ENCODE data around the gene CDK6.

Gene CDK6

GRCh38 chr7:92588561-92588960 lies 247.8 kb downstream of the CDK6 start:
- no peak for TF ChIP-seq CTCF (IDR thresholded peaks at IDR 0.05; ENCODE audit: low read depth, low read length)
- DNase-seq (ENCODE audit: extremely low read depth, low read depth), result no peak

DNA sequence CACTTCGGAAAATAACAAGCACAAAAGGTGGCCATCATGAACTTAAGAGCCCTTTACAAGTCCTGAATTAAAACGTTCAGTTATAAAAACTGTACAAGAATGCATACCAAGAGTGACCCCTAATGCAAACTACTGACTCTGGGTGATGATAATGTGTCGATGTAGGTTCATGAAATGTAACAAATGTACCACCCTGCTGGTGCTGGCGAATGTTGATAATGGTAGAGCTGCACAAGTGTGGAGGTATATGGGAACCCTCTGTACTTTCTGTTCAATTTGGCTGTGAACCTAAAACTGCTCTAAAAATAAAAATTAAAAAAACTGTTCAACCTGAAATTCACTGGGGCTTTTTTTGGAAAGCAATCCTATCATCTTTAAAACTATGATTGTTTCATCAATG lies 249.5 kb downstream of the CDK6 start:
- DNase-seq (ENCODE audit: extremely low read depth, low read depth), result no peak

GRCh38 chr7:92586403-92586802 lies 250.0 kb downstream of the CDK6 start:
- TF ChIP-seq CTCF (IDR thresholded peaks at IDR 0.05; ENCODE audit: low read depth, low read length), result no peak
- no peak for DNase-seq (ENCODE audit: extremely low read depth, low read depth)

More for the DNA sequence above, 249.5 kb downstream of the CDK6 start:
- TF ChIP-seq CTCF (IDR thresholded peaks at IDR 0.05; ENCODE audit: low read depth, low read length), result no peak

DNA sequence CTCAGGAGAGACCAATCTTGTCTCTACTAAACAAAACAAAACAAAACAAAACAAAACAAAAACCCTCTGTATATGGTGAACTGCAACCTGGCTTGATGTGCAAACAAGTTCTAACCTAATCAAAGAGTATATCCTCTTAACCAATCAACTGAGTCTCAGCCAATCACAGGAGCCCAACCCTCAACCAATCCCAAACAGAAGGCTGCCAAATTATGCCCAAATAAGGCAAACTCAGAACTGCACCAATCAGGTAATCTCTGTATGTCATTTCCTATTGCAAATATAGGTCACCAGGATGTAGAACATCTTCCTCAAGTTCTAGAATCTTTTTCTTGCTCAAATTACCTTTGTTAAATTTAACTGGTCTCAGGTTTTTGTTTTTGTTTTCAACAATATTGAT lies 251.4 kb downstream of the CDK6 start:
- no peak for TF ChIP-seq CTCF (IDR thresholded peaks at IDR 0.05; ENCODE audit: low read depth, low read length)
- no peak for DNase-seq (ENCODE audit: extremely low read depth, low read depth)

DNA sequence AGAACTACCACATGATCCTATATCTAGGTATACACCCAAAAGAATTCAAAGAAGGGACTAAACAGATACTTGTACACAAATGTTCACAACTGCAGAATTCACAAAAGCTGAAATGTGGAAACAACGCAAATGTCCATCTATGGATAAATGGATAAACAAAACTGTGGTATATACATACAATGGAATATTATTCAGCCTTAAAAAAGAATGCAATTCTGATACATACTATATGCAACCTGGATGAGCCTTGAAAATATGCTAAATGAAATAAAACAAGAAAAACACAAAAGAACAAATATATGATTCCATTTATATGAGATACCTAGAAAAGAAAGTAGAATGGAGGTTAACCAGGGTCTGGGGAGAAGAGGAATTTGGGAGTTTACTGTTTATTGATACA lies 253.4 kb downstream of the CDK6 start:
- no peak for DNase-seq (ENCODE audit: extremely low read depth, low read depth)
- TF ChIP-seq CTCF (IDR thresholded peaks at IDR 0.05; ENCODE audit: low read depth, low read length), result no peak

DNA sequence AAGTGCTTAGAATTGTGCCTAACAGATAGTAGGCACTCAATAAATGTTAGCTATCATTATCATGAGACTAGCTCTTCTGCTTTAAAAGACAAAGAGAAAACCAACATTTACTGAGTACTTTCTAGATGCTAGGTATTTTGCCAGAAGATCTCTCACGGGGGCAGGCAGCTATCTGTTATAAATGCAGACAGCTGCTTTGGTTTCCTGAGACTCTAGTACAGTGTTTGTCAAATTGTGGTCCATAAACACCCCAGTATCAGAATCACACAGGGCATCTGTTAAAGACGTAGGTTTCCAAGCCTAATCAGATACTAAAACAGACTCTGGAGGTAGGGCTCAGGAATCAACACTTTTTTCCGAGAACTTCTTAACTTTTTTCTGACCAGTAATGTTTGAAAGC lies 260.1 kb downstream of the CDK6 start:
- no peak for TF ChIP-seq CTCF (IDR thresholded peaks at IDR 0.05; ENCODE audit: low read depth, low read length)
- DNase-seq (ENCODE audit: extremely low read depth, low read depth), result no peak

DNA sequence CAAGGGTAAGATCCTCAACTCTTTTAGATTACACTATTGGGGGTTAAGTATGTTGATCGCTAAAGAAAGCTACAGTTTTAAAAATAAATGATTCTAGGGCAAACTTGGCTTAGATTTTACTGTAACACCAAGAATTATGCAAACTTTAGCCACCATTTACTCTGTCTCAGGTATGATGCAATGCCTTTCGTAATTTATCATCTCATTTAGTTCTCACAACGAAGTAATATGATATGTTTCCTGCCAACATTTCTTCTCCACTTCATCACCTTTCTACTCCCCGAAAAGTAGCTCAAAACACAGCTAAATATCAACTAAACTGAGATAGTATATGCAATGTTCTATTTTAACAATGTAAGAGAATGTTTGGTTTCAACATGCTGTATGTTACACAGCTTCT lies 267.2 kb downstream of the CDK6 start:
- no peak for DNase-seq (ENCODE audit: extremely low read depth, low read depth)
- no peak for TF ChIP-seq CTCF (IDR thresholded peaks at IDR 0.05; ENCODE audit: low read depth, low read length)
